Measurements from ENCODE around the gene DOK6. TPM values are rescaled to one million over a fixed set of nuclear protein-coding genes. Genes with fewer than 3 reads are reported as not detected.

DOK6 gene
- total and polyA plus RNA-seq, 9 of the 15 experiments (the other 6 are each of a cell fraction or from before 2014, with no cell fraction given): not detected

GRCh38 chr18:69622184-69622583 lies 221.5 kb downstream of the DOK6 start:
- no TSS peak for BruUV-seq (replicated peaks)
- Histone ChIP-seq H3K27ac (ENCODE audit: extremely low read depth, low read depth, low read length) (no peak overlapping the region), H3K79me2 (ENCODE audit: control insufficient read depth, insufficient read depth, low read length) (no peaks in the 10 kb centered on the region), H3K27me3 (ENCODE audit: control insufficient read depth in 2 of 2, insufficient read depth in 2 of 2, low read length in 2 of 2) (no peaks in the 10 kb centered on the region), H3K9me1 (ENCODE audit: control insufficient read depth, insufficient read depth, low read length) (no peaks in the 10 kb centered on the region), H3K9ac (ENCODE audit: insufficient read depth in 1 of 2, low read depth in 2 of 2, low read length in 2 of 2) (no peak overlapping the region), H3K4me1 (replicated peaks in 1 of 2; ENCODE audit: control insufficient read depth in 2 of 2, insufficient read depth in 2 of 2, low read length in 2 of 2) (no peaks in the 10 kb centered on the region), H2AFZ (ENCODE audit: low read depth, low read length) (no peak overlapping the region), H3K36me3 (ENCODE audit: control insufficient read depth, insufficient read depth, low read length) (no peaks in the 10 kb centered on the region), H4K20me1 (replicated peaks; ENCODE audit: control insufficient read depth, insufficient read depth, low read length) (no peaks in the 10 kb centered on the region), H3K9me3 (replicated peaks; ENCODE audit: control insufficient read depth, insufficient read depth, low read depth, low read length) (no peaks in the 10 kb centered on the region), H3K4me2 (ENCODE audit: insufficient read depth, low read length) (no peak overlapping the region), H3K4me3 (no peak overlapping the region)
- ATAC-seq (no peak), DNase-seq (ENCODE audit: extremely low read depth in 1 of 4, low spot score in 3 of 4) (no peak), FAIRE-seq (no peak)
- in situ Hi-C loops (cut with MboI): no loop called here
- TF ChIP-seq ZNF398 (CRISPR knock-in tag; IDR thresholded peaks at IDR 0.05) (no peak), IRF9 (tag; IDR thresholded peaks at IDR 0.05) (no peak)
- ChIA-PET POLR2A (no interaction called here), CTCF (ENCODE audit: low intra/inter-chr PET ratio) (no interaction called here)
- intact Hi-C loops (cut with micrococcal nuclease): no loop called here
- 10% methylated on average over 3 of the region's 3 CpGs for WGBS (ENCODE audit: insufficient coverage, low coverage, missing lambda C conversion rate)

GRCh38 chr18:69622961-69623360 lies 222.3 kb downstream of the DOK6 start:
- Histone ChIP-seq H3K27ac (ENCODE audit: extremely low read depth, low read depth, low read length) (no peak overlapping the region), H3K36me3 (ENCODE audit: control insufficient read depth, insufficient read depth, low read length) (no peaks in the 10 kb centered on the region), H3K9ac (ENCODE audit: insufficient read depth in 1 of 2, low read depth in 2 of 2, low read length in 2 of 2) (no peak overlapping the region), H3K27me3 (ENCODE audit: control insufficient read depth in 2 of 2, insufficient read depth in 2 of 2, low read length in 2 of 2) (no peaks in the 10 kb centered on the region), H3K79me2 (ENCODE audit: control insufficient read depth, insufficient read depth, low read length) (no peaks in the 10 kb centered on the region), H3K4me2 (ENCODE audit: insufficient read depth, low read length) (no peak overlapping the region), H3K4me1 (replicated peaks in 1 of 2; ENCODE audit: control insufficient read depth in 2 of 2, insufficient read depth in 2 of 2, low read length in 2 of 2) (no peaks in the 10 kb centered on the region), H3K9me3 (replicated peaks; ENCODE audit: control insufficient read depth, insufficient read depth, low read depth, low read length) (no peaks in the 10 kb centered on the region), H3K4me3 (no peak overlapping the region), H3K9me1 (ENCODE audit: control insufficient read depth, insufficient read depth, low read length) (no peaks in the 10 kb centered on the region), H4K20me1 (replicated peaks; ENCODE audit: control insufficient read depth, insufficient read depth, low read length) (no peaks in the 10 kb centered on the region), H2AFZ (ENCODE audit: low read depth, low read length) (no peak overlapping the region)
- POLR2A ChIA-PET: no interaction called here
- in situ Hi-C loops (cut with MboI): no loop called here
- no TSS peak for BruUV-seq (replicated peaks)
- ATAC-seq: no peak
- CTCF ChIA-PET (ENCODE audit: low intra/inter-chr PET ratio): no interaction called here
- TF ChIP-seq ZNF609 (CRISPR knock-in tag; IDR thresholded peaks at IDR 0.05; ENCODE audit: borderline replicate concordance): no peak
- TF ChIP-seq GATAD2A (IDR thresholded peaks at IDR 0.05): no peak
- no peak for TF ChIP-seq KHSRP (IDR thresholded peaks at IDR 0.05)
- no peak for TF ChIP-seq FUS (optimal IDR thresholded peaks at IDR 0.05; ENCODE audit: low read depth, low read length)
- no peak for TF ChIP-seq MAX (CRISPR knock-in tag; IDR thresholded peaks at IDR 0.05)
- DNase-seq (ENCODE audit: extremely low read depth in 1 of 4, low spot score in 3 of 4): no peak
- no peak for FAIRE-seq
- intact Hi-C loops (cut with micrococcal nuclease): no loop called here
- WGBS (ENCODE audit: insufficient coverage, low coverage, missing lambda C conversion rate): 0% methylated on average over 1 of the region's 1 CpG
